PFSK-1 (cell line): Measurements from ENCODE around the gene GALR2.

Source experiments
- FOXP2 ChIP-seq: optimal IDR thresholded peaks from 2 replicates; pipeline ENCODE3; 2011; ENCODE audit warnings: borderline replicate concordance, control low read depth, inconsistent platforms; ENCODE audit not compliant: insufficient read depth; ENCODE audit errors: extremely low read length, extremely low read depth
- POLR2AphosphoS5 ChIP-seq: IDR thresholded peaks from 2 replicates; pipeline ENCODE4 v1.6.1; 2012; ENCODE audit warnings: low read depth, mild to moderate bottlenecking, control low read depth, low read length, moderate library complexity
- TAF1 ChIP-seq: IDR thresholded peaks from 2 replicates; pipeline ENCODE4 v1.6.1; 2012; ENCODE audit warnings: low read length, control low read depth, borderline replicate concordance; ENCODE audit not compliant: insufficient read depth
- TF ChIP-seq, protein P1 (sequence below), 2 experiments: IDR thresholded peaks; 2 replicates each; pipeline versions ENCODE4 v1.6.1 to v1.8.0; 2011 to 2012; ENCODE audit warnings: low read depth in 2 of 2, low read length in 2 of 2, control low read depth in 1 of 2, inconsistent platforms in 1 of 2, mild to moderate bottlenecking in 1 of 2, moderate library complexity in 1 of 2; ENCODE audit not compliant: insufficient read depth in 1 of 2

DNA sequence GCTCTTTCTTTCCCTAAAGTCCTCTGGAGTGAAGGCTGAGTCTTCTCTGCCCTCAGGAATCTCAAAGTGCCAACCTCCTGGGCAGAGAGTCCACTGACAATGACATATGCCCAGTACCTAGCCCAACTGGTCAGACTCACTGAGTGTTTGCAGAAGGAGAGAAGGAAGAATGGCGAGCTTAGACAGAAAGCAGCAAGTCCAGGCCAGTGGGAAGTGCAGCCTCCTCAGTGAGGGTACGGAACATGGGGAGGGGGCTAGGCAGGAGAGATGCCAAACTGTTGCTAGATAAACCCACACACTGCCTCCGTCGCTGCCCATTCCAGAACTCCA lies 28.3 kb downstream of the GALR2 start:
- TF ChIP-seq TAF1 (no peak), POLR2AphosphoS5 (no peak), FOXP2 (no peak)
- TF ChIP-seq, protein P1, sequence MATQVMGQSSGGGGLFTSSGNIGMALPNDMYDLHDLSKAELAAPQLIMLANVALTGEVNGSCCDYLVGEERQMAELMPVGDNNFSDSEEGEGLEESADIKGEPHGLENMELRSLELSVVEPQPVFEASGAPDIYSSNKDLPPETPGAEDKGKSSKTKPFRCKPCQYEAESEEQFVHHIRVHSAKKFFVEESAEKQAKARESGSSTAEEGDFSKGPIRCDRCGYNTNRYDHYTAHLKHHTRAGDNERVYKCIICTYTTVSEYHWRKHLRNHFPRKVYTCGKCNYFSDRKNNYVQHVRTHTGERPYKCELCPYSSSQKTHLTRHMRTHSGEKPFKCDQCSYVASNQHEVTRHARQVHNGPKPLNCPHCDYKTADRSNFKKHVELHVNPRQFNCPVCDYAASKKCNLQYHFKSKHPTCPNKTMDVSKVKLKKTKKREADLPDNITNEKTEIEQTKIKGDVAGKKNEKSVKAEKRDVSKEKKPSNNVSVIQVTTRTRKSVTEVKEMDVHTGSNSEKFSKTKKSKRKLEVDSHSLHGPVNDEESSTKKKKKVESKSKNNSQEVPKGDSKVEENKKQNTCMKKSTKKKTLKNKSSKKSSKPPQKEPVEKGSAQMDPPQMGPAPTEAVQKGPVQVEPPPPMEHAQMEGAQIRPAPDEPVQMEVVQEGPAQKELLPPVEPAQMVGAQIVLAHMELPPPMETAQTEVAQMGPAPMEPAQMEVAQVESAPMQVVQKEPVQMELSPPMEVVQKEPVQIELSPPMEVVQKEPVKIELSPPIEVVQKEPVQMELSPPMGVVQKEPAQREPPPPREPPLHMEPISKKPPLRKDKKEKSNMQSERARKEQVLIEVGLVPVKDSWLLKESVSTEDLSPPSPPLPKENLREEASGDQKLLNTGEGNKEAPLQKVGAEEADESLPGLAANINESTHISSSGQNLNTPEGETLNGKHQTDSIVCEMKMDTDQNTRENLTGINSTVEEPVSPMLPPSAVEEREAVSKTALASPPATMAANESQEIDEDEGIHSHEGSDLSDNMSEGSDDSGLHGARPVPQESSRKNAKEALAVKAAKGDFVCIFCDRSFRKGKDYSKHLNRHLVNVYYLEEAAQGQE (IDR thresholded peaks at IDR 0.05; ENCODE audit: insufficient read depth in 1 of 2, low read depth in 2 of 2, low read length in 2 of 2) = no peak
